Parathyroid adenoma (tissue), 2 donors: ENCODE results near the gene OR2W3.

ENCODE experiments used
- H2AFZ ChIP-seq: fragments of 300-600 bp; sonication (generic); one replicate; pipeline ENCODE4 v1.7.0; 2017; ENCODE audit warnings: antibody characterized with exemption, mild to moderate bottlenecking
- H3K27ac ChIP-seq: fragments of 300-600 bp; sonication (generic); one replicate; pipeline ENCODE4 v1.7.0; 2017
- H3K27me3 ChIP-seq: fragments of 300-600 bp; sonication (generic); one replicate; pipeline ENCODE4 v1.7.0; 2017; ENCODE audit warnings: low read length; ENCODE audit not compliant: control insufficient read depth, insufficient read depth
- H3K36me3 ChIP-seq: fragments of 300-600 bp; sonication (generic); one replicate; pipeline ENCODE4 v1.7.0; 2017; ENCODE audit warnings: low read length; ENCODE audit not compliant: control insufficient read depth, insufficient read depth
- H3K4me1 ChIP-seq: fragments of 300-600 bp; sonication (generic); one replicate; pipeline ENCODE4 v1.7.0; 2017; ENCODE audit warnings: control low read depth
- H3K4me2 ChIP-seq: fragments of 300-600 bp; sonication (generic); one replicate; pipeline ENCODE4 v1.7.0; 2017; ENCODE audit warnings: low read length
- H3K4me3 ChIP-seq: fragments of 300-600 bp; sonication (generic); one replicate; pipeline ENCODE4 v1.7.0; 2017; ENCODE audit warnings: low read depth, low read length
- H3K79me2 ChIP-seq: fragments of 300-600 bp; sonication (generic); one replicate; pipeline ENCODE4 v1.7.0; 2017; ENCODE audit warnings: control low read depth
- H3K9ac ChIP-seq: fragments of 300-600 bp; sonication (generic); one replicate; pipeline ENCODE4 v1.7.0; 2017; ENCODE audit warnings: mild to moderate bottlenecking
- H3K9me3 ChIP-seq: fragments of 300-600 bp; sonication (generic); one replicate; pipeline ENCODE4 v1.7.0; 2017; ENCODE audit warnings: low read length; ENCODE audit not compliant: control insufficient read depth
- CTCF ChIP-seq: fragments of 300-600 bp; sonication (generic); IDR thresholded peaks from one replicate; pipeline ENCODE4 v1.7.0; 2017; ENCODE audit warnings: antibody characterized with exemption, mild to moderate bottlenecking
- donor health status: primary hyperparathyroidism.

The OR2W3 gene

GRCh38 chr1:247895163-247895637 lies at the start of gene OR2W3:
TSS of gene OR2W3 (plus strand) at chr1:247895587. CDS start at chr1:247895587, 0 bp downstream.
- H3K36me3 ChIP-seq, result no peaks in the 10 kb centered on the region
- no peak within 1 kb of the TSS for H2AFZ ChIP-seq
- H3K9ac ChIP-seq, result no peak within 1 kb of the TSS
- H3K27me3 ChIP-seq, result no peaks in the 10 kb centered on the region
- no peak for TF ChIP-seq CTCF
- H3K27ac ChIP-seq, result no peak within 1 kb of the TSS
- H3K4me1 ChIP-seq, result no peaks in the 10 kb centered on the region
- no peak within 1 kb of the TSS for H3K4me2 ChIP-seq
- H3K79me2 ChIP-seq, result no peaks in the 10 kb centered on the region
- no peak within 1 kb of the TSS for H3K4me3 ChIP-seq
- no peaks in the 10 kb centered on the region for H3K9me3 ChIP-seq

GRCh38 chr1:247845693-247846017 lies 49.7 kb upstream of the OR2W3 start:
- TF ChIP-seq CTCF, result no peak
- no peak overlapping the region for H3K4me3 ChIP-seq
- H3K4me2 ChIP-seq, result no peak overlapping the region
- H3K27ac ChIP-seq, result no peak overlapping the region
- no peak overlapping the region for H2AFZ ChIP-seq
- no peaks in the 10 kb centered on the region for H3K27me3 ChIP-seq
- H3K36me3 ChIP-seq, result no peaks in the 10 kb centered on the region
- H3K9ac ChIP-seq, result no peak overlapping the region
- no peaks in the 10 kb centered on the region for H3K9me3 ChIP-seq
- H3K79me2 ChIP-seq, result no peaks in the 10 kb centered on the region
- no peaks in the 10 kb centered on the region for H3K4me1 ChIP-seq

- H3K9ac ChIP-seq, result no peak overlapping the region
- no peak for TF ChIP-seq CTCF
- H3K36me3 ChIP-seq, result no peaks in the 10 kb centered on the region
- H3K4me2 ChIP-seq, result no peak overlapping the region
- H3K27me3 ChIP-seq, result no peaks in the 10 kb centered on the region
- H2AFZ ChIP-seq, result no peak overlapping the region
- H3K79me2 ChIP-seq, result no peaks in the 10 kb centered on the region
- no peak overlapping the region for H3K4me3 ChIP-seq
- H3K27ac ChIP-seq, result no peak overlapping the region
- no peaks in the 10 kb centered on the region for H3K9me3 ChIP-seq
- H3K4me1 ChIP-seq, result no peaks in the 10 kb centered on the region
Observed at GRCh38 chr1:247848346-247848745, 47.0 kb upstream of the OR2W3 start.

GRCh38 chr1:247849616-247850015 lies 45.8 kb upstream of the OR2W3 start:
- Histone ChIP-seq H3K4me3 (no peak overlapping the region), H3K36me3 (no peaks in the 10 kb centered on the region), H3K9me3 (no peaks in the 10 kb centered on the region), H3K4me1 (no peaks in the 10 kb centered on the region), H2AFZ (no peak overlapping the region), H3K27ac (no peak overlapping the region), H3K79me2 (no peaks in the 10 kb centered on the region), H3K9ac (no peak overlapping the region), H3K27me3 (no peaks in the 10 kb centered on the region), H3K4me2 (no peak overlapping the region)
- no peak for TF ChIP-seq CTCF

- Histone ChIP-seq H3K9me3 (no peaks in the 10 kb centered on the region), H3K79me2 (no peaks in the 10 kb centered on the region), H3K9ac (no peak overlapping the region), H3K27me3 (no peaks in the 10 kb centered on the region), H3K36me3 (no peaks in the 10 kb centered on the region), H3K4me2 (no peak overlapping the region), H3K27ac (no peak overlapping the region), H2AFZ (no peak overlapping the region), H3K4me3 (no peak overlapping the region), H3K4me1 (no peaks in the 10 kb centered on the region)
- TF ChIP-seq CTCF, result no peak
Observed at GRCh38 chr1:247854899-247855545, 40.4 kb upstream of the OR2W3 start.
